H7 (cell line): ENCODE measurements around the gene ERVFRD-1. TPM values are rescaled to one million over a fixed set of nuclear protein-coding genes. Genes with fewer than 3 reads are reported as not detected.

Source experiments
- DNase-seq: peaks from one replicate; pipeline ENCODE4 v3.0.0; 2012
- H3K27me3 ChIP-seq: 2 replicates; pipeline ENCODE4 v1.6.0; 2011; ENCODE audit warnings: mild to moderate bottlenecking, low read length; ENCODE audit not compliant: control insufficient read depth, insufficient read depth
- H3K36me3 ChIP-seq: replicated peaks from 2 replicates; pipeline ENCODE4 v1.5.1; 2011; ENCODE audit warnings: low read length; ENCODE audit not compliant: control insufficient read depth, insufficient read depth
- H3K4me3 ChIP-seq: 2 replicates; pipeline ENCODE4 v1.5.1; 2011; ENCODE audit warnings: low read depth, mild to moderate bottlenecking, control low read depth, low read length, moderate library complexity; ENCODE audit not compliant: insufficient read depth
- total RNA-seq: library from RNA; depleted of rRNA; stranded (reverse); fragments of >200 nt; shearing (Covaris generic); gene quantifications from 2 replicates; pipeline ENCODE4 v1.2.3, GENCODE V29; 2014; rRNA removed

ERVFRD-1 gene
- total RNA-seq, 1 experiment from 2014 or later, result not detected

GRCh38 chr6:11062083-11062482 lies 49.4 kb downstream of the ERVFRD-1 start:
- Histone ChIP-seq H3K27me3 (no peaks in the 10 kb centered on the region), H3K4me3 (no peak overlapping the region), H3K36me3 (no peaks in the 10 kb centered on the region)
- DNase-seq, result no peak

DNA sequence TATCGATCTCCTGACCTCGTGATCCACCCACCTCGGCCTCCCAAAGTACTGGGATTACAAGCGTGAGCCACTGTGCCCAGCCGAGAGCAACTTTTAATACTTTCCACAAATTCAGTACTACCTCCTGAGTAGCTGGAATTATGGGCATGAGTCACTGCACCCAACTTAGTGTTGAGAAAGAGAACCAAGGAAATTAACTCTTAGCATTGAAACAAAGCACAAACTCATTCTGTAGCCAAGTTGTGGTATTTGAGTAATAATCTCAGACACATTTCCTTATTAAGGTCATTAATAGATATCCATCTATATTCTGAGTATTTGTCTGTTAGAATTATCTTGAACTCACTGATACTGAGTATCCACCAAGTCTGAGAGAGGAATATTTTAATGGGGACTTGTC lies 53.1 kb downstream of the ERVFRD-1 start:
- no peak for DNase-seq
- H3K4me3 ChIP-seq, result no peak overlapping the region
- H3K36me3 ChIP-seq, result no peaks in the 10 kb centered on the region

GRCh38 chr6:11056871-11057270 lies 54.7 kb downstream of the ERVFRD-1 start:
- H3K36me3 ChIP-seq, result no peaks in the 10 kb centered on the region
- DNase-seq, result no peak
- H3K27me3 ChIP-seq, result no peaks in the 10 kb centered on the region
- H3K4me3 ChIP-seq, result no peak overlapping the region

More for the DNA sequence above, 53.1 kb downstream of the ERVFRD-1 start:
- H3K27me3 ChIP-seq, result no peaks in the 10 kb centered on the region

GRCh38 chr6:11055127-11055627 lies 56.3 kb downstream of the ERVFRD-1 start:
- no peak overlapping the region for H3K4me3 ChIP-seq
- DNase-seq, result no peak

DNA sequence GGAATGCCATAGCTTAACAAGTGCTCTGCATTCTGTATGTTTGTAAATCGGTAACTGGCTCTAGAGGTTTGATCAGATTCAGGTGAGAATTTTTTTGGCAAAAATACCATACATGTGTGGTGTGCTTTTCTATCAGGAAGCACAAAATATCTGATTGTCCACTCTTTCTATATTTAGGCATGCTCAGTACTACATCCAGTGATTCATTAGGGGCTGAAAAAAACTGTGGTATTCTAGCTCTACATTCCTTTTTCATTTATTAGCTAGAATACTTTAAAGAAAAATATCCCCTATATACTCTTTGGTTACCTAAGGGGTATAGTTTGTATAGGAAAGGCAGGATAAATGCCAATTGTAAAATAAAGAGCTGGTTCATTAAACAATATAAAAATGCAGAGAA lies 56.8 kb downstream of the ERVFRD-1 start:
- no peak for DNase-seq
- Histone ChIP-seq H3K4me3 (no peak overlapping the region), H3K36me3 (no peaks in the 10 kb centered on the region), H3K27me3 (no peaks in the 10 kb centered on the region)

More at GRCh38 chr6:11055127-11055627, 56.3 kb downstream of the ERVFRD-1 start:
- Histone ChIP-seq H3K36me3 (no peaks in the 10 kb centered on the region), H3K27me3 (no peaks in the 10 kb centered on the region)

DNA sequence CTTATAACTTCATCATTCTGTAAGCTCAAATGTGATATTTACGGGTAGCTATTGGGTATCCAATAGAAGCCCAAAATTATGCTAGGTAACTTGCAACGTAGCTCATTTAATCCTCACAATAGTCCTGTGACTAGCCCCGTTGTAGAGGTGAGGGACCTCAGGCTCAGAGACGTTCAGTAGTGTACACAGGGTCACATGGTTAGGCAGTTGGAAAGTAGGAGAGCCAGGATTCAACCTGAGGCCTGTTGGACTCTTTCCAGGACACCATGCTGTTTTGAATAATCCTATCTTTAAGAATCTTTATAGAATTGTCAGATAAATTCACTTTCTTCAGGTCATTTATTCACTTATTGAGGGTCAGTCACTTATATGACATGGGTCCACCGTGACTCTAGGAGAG lies 58.2 kb downstream of the ERVFRD-1 start:
- DNase-seq, result no peak
- no peaks in the 10 kb centered on the region for H3K27me3 ChIP-seq
- no peaks in the 10 kb centered on the region for H3K36me3 ChIP-seq
- no peak overlapping the region for H3K4me3 ChIP-seq

Other genes starting within 250 kb of the ERVFRD-1 start
- not detected in 2 replicates for gene GCM2, start 229.7 kb downstream of the ERVFRD-1 start, total RNA-seq
- gene SYCP2L, start 224.7 kb downstream of the ERVFRD-1 start, total RNA-seq, result 0.38 and 0.63 TPM in 2 replicates
- 1.0 and 2.6 TPM in 2 replicates for gene ELOVL2, start 67.4 kb downstream of the ERVFRD-1 start, total RNA-seq
- 4.2 and 5.7 TPM in 2 replicates for gene SMIM13, start 17.9 kb downstream of the ERVFRD-1 start, total RNA-seq
- 5.0 and 6.5 TPM in 2 replicates for gene NEDD9, start 120.9 kb upstream of the ERVFRD-1 start, total RNA-seq